HepG2 (cell line): ENCODE measurements around the gene NSUN6. TPM values are rescaled to one million over a fixed set of nuclear protein-coding genes. Genes with fewer than 3 reads are reported as not detected.
A peak's percentile ranks its signal among the peaks of the same experiment; 100 is the strongest.

Source experiments
- ATAC-seq: fragments of 200-7000 bp; cut with Tn5 transposase; 3 replicates; pipeline ENCODE4 v1.9.1; 2020; ENCODE audit warnings: mild to moderate bottlenecking, moderate library complexity
- BruUV-seq: library from RNA; stranded (reverse); fragments of 400-500 nt; replicated peaks from 2 replicates; lab custom pipeline; 2021; lab: Mats Ljungman, UMichigan
- CTCF ChIA-PET: fragments of 300-600 bp; formaldehyde crosslinking; extraction: SDS; loops from one replicate; lab custom pipeline; 2021; ENCODE audit warnings: low total read pairs, inconsistent platforms, low intra/inter-chr PET ratio; lab: Yijun Ruan, JAX
- POLR2A ChIA-PET: fragments of 350-600 bp; sonication (Branson Sonifier 250); formaldehyde crosslinking; loops from one replicate; lab custom pipeline; 2020; ENCODE audit warnings: antibody characterized with exemption, inconsistent platforms; lab: Yijun Ruan, JAX
- DNase-seq: peaks from one replicate; pipeline ENCODE4 v3.0.0-alpha.2; 2015; ENCODE audit warnings: low spot score
- FAIRE-seq: peaks from 3 replicates; lab custom pipeline; 2011; peaks lifted over from hg19 to GRCh38; lab: Jason Lieb, UNC
- H2AFZ ChIP-seq: one replicate; pipeline ENCODE4 v1.6.1; 2011; ENCODE audit warnings: low read length, inconsistent platforms
- H3K27ac ChIP-seq: fragments of 300-600 bp; 3 replicates; pipeline ENCODE4 v1.8.0; 2011; ENCODE audit warnings: mixed run types, mild to moderate bottlenecking, mixed read lengths, low read length, inconsistent platforms; ENCODE audit not compliant: insufficient read depth; ENCODE audit errors: extremely low read length
- H3K27me3 ChIP-seq, 2 experiments: fragments of 200-600 bp in 1 of 2; 2 replicates in 1 of 2; 3 replicates in 1 of 2; pipeline versions ENCODE4 v1.6.0 to v1.8.0; 2011; ENCODE audit warnings: low read length in 2 of 2, mild to moderate bottlenecking in 2 of 2, moderate library complexity in 2 of 2, inconsistent platforms in 1 of 2; ENCODE audit not compliant: insufficient read depth in 2 of 2, control insufficient read depth in 1 of 2
- H3K36me3 ChIP-seq, 2 experiments: fragments of 200-600 bp in 1 of 2; replicated peaks in 1 of 2; 2 replicates in 1 of 2; 3 replicates in 1 of 2; pipeline versions ENCODE4 v1.5.1 to v1.8.0; 2011; ENCODE audit warnings: low read length in 2 of 2, inconsistent platforms in 1 of 2; ENCODE audit not compliant: insufficient read depth in 2 of 2, control insufficient read depth in 1 of 2
- H3K4me1 ChIP-seq: 2 replicates; pipeline ENCODE4 v1.5.1; 2012; ENCODE audit warnings: low read length, inconsistent platforms; ENCODE audit not compliant: insufficient read depth
- H3K4me2 ChIP-seq: 2 replicates; pipeline ENCODE4 v1.6.0; 2011; ENCODE audit warnings: low read depth, low read length, inconsistent platforms
- H3K4me3 ChIP-seq, 3 experiments: fragments of 200-600 bp in 1 of 3; sonication (generic), shearing (Covaris generic) in 1 of 3; replicated peaks in 1 of 3; 2 replicates each; pipeline ENCODE4 v1.5.1; 2011 to 2016; ENCODE audit warnings: low read length in 3 of 3, inconsistent platforms in 2 of 3, low read depth in 2 of 3, mild to moderate bottlenecking in 2 of 3, control low read depth in 1 of 3, mixed read lengths in 1 of 3; ENCODE audit not compliant: insufficient read depth in 1 of 3
- H3K79me2 ChIP-seq: one replicate; pipeline ENCODE4 v1.6.1; 2011; ENCODE audit warnings: low read length, inconsistent platforms; ENCODE audit not compliant: insufficient read depth
- H3K9ac ChIP-seq: 2 replicates; pipeline ENCODE4 v1.6.0; 2011; ENCODE audit warnings: mild to moderate bottlenecking, low read depth, low read length, inconsistent platforms; ENCODE audit not compliant: insufficient read depth
- H3K9me3 ChIP-seq: 2 replicates; pipeline ENCODE4 v1.5.1; 2012; ENCODE audit warnings: mild to moderate bottlenecking, low read length
- H4K20me1 ChIP-seq: 2 replicates; pipeline ENCODE4 v1.6.0; 2011; ENCODE audit warnings: inconsistent platforms, mild to moderate bottlenecking, low read length, moderate library complexity; ENCODE audit not compliant: insufficient read depth
- HCFC1 ChIP-seq: fragments of 150-350 bp; IDR thresholded peaks from 2 replicates; pipeline ENCODE4 v1.6.1; 2014; ENCODE audit warnings: low read depth, low read length
- PRDM15 ChIP-seq: sonication (generic); formaldehyde crosslinking; IDR thresholded peaks from 2 replicates; pipeline ENCODE4 v1.4.0; 2020; ENCODE audit warnings: missing genetic modification reagents
- WGBS: methylation state at CpG from one replicate; pipeline ENCODE4 v1.1.6; 2017; ENCODE audit warnings: low lambda C conversion rate; 5-methylcytosine and 5-hydroxymethylcytosine counted together
- in situ Hi-C: cut with HindIII; loops from 2 replicates; pipeline ENCODE4 v1.10.0; 2017; ENCODE audit warnings: low pct_unique_long_range_greater_than_20kb; ENCODE audit not compliant: extremely low pct_ligation_motif_present
- intact Hi-C: fragments of 100-400 bp; cut with micrococcal nuclease; formaldehyde crosslinking; loops from one replicate; pipeline ENCODE4 v1.10.0; 2022; ENCODE audit not compliant: unreplicated experiment
- polyA plus RNA-seq, 8 experiments: library from polyadenylated mRNA; depleted of rRNA in 3 of 8; stranded (reverse) in 7 of 8; unstranded in 1 of 8; fragments of >200 nt; fragmentation: Illumina TruSeq in 4 of 8; extraction: Trizol in 4 of 8; gene quantifications; 2 replicates each; pipeline versions ENCODE4 v1.2.1 to v1.2.3, GENCODE V29; 2011 to 2016; ENCODE audit warnings: low read depth in 4 of 8, missing spikeins in 1 of 8, mixed read lengths in 1 of 8; ENCODE audit not compliant: insufficient read depth in 1 of 8
- total RNA-seq, 5 experiments: library from RNA; depleted of rRNA; stranded (reverse); fragments of >200 nt; fragmentation: Illumina TruSeq; extraction: Trizol; gene quantifications; 2 replicates each; pipeline ENCODE4 v1.2.3, GENCODE V29; 2016; ENCODE audit warnings: low read depth in 1 of 5
- TF ChIP-seq, protein P1 (sequence below): sonication (generic); formaldehyde crosslinking; IDR thresholded peaks from 2 replicates; pipeline ENCODE4 v1.4.0; 2020; ENCODE audit warnings: missing genetic modification reagents, mild to moderate bottlenecking, borderline replicate concordance

Gene NSUN6
- total and polyA plus RNA-seq, 2 of the 13 experiments (the other 11 are each of a cell fraction or from before 2014, with no cell fraction given), result 17.2 to 19.3 TPM

- Histone ChIP-seq H3K27me3 (no peaks in the 10 kb centered on the region), H3K9ac (no peak overlapping the region), H3K36me3 (no peaks in the 10 kb centered on the region), H3K4me2 (no peak overlapping the region), H4K20me1 (no peaks in the 10 kb centered on the region), H3K79me2 (no peaks in the 10 kb centered on the region), H2AFZ (no peak overlapping the region), H3K27ac (no peak overlapping the region), H3K4me1 (no peaks in the 10 kb centered on the region), H3K9me3 (peaks cover 100% of the 10 kb centered on the region), H3K4me3 (no peak overlapping the region)
- 97% methylated on average over 3 of the region's 3 CpGs for WGBS
- no peak for DNase-seq
- in situ Hi-C loops (no loop called here), intact Hi-C loops (no loop called here)
- ATAC-seq, result no peak
- BruUV-seq, result no TSS peak
- POLR2A ChIA-PET, result no interaction called here
- TF ChIP-seq PRDM15 (CRISPR knock-in tag) (0 out of 2 replicates have a peak, but pooled peaks have one; percentile 22), HCFC1 (no peak)
- TF ChIP-seq, protein P1, sequence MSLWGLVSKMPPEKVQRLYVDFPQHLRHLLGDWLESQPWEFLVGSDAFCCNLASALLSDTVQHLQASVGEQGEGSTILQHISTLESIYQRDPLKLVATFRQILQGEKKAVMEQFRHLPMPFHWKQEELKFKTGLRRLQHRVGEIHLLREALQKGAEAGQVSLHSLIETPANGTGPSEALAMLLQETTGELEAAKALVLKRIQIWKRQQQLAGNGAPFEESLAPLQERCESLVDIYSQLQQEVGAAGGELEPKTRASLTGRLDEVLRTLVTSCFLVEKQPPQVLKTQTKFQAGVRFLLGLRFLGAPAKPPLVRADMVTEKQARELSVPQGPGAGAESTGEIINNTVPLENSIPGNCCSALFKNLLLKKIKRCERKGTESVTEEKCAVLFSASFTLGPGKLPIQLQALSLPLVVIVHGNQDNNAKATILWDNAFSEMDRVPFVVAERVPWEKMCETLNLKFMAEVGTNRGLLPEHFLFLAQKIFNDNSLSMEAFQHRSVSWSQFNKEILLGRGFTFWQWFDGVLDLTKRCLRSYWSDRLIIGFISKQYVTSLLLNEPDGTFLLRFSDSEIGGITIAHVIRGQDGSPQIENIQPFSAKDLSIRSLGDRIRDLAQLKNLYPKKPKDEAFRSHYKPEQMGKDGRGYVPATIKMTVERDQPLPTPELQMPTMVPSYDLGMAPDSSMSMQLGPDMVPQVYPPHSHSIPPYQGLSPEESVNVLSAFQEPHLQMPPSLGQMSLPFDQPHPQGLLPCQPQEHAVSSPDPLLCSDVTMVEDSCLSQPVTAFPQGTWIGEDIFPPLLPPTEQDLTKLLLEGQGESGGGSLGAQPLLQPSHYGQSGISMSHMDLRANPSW (CRISPR knock-in tag), result no peak
- CTCF ChIA-PET, result no interaction called here
- no peak for FAIRE-seq
These were observed 84.0 kb downstream of the NSUN6 start for GRCh38 chr10:18567343-18567856.
